Ovary (tissue), 9 donors: ENCODE data around the gene LRRC4C. TPM values are rescaled to one million over a fixed set of nuclear protein-coding genes. Genes with fewer than 3 reads are reported as not detected.

Experiments
- DNase-seq, 5 donors: peaks; one replicate each; pipeline ENCODE4 v3.0.0-alpha.2; 2019 to 2020
- H3K27ac ChIP-seq, 2 donors: fragments of 200-600 bp; one replicate each; pipeline versions ENCODE4 v1.5.1 to v1.8.0; 2019 to 2022
- H3K27me3 ChIP-seq: fragments of 200-600 bp; one replicate; pipeline ENCODE4 v1.8.0; 2022
- H3K36me3 ChIP-seq: fragments of 200-600 bp; sonication (generic); one replicate; pipeline ENCODE4 v1.5.1; 2019
- H3K4me1 ChIP-seq: one replicate; pipeline ENCODE4 v1.8.1; 2013; ENCODE audit warnings: mild to moderate bottlenecking, moderate library complexity; ENCODE audit not compliant: insufficient read depth
- H3K4me3 ChIP-seq: fragments of 200-600 bp; sonication (generic); one replicate; pipeline ENCODE4 v1.5.1; 2017
- H3K9me3 ChIP-seq, 2 donors: fragments of 200-600 bp in 1 of 2; sonication (generic) in 1 of 2; one replicate each; pipeline versions ENCODE4 v1.5.1 to v1.8.1; 2013 to 2019; ENCODE audit warnings: mild to moderate bottlenecking in 1 of 2, moderate library complexity in 1 of 2
- EP300 ChIP-seq: sonication (generic); formaldehyde crosslinking; IDR thresholded peaks from one replicate; pipeline ENCODE4 v1.6.1; 2017; ENCODE audit warnings: antibody characterized with exemption
- POLR2A ChIP-seq: fragments of 450-650 bp; IDR thresholded peaks from one replicate; pipeline ENCODE4 v1.6.1; 2017; ENCODE audit warnings: antibody characterized with exemption, mild to moderate bottlenecking, moderate library complexity
- WGBS, 3 donors: extraction: QIAGEN DNeasy Blood & Tissue Kit in 1 of 3; methylation state at CpG; one replicate each; pipeline versions ENCODE4 v1.1.5 to v1.1.7; 2013 to 2017; 5-methylcytosine and 5-hydroxymethylcytosine counted together
- intact Hi-C, 4 donors: fragments of 100-400 bp; cut with DNase I; formaldehyde crosslinking; loops; one replicate each; pipeline versions ENCODE4 v1.11.0 to v1.15.1; 2022 to 2023
- polyA plus RNA-seq, 2 donors: library from polyadenylated mRNA; stranded (reverse); fragments of 200-250 nt in 1 of 2; fragments of 350-450 nt in 1 of 2; fragmentation: Illumina TruSeq in 1 of 2; extraction: RNeasy Lipid Tissue Mini Kit (QIAGEN cat#74804) in 1 of 2; gene quantifications; one replicate each; pipeline ENCODE4 v1.2.3, GENCODE V29; 2013 to 2014
- total RNA-seq, 7 donors: library from RNA; depleted of rRNA in 2 of 7; stranded (reverse); fragments of >200 nt in 2 of 7; fragmentation: NEBNext Ultra II Directional in 3 of 7; extraction: Animal tissue kit (Norgen Biotek cat#: 25700) in 3 of 7; gene quantifications; one replicate each; pipeline versions ENCODE4 v1.1.0 to v1.2.4, GENCODE V29; 2016 to 2023
- TF ChIP-seq, protein P1 (sequence below), 3 donors: fragments of 450-650 bp in 2 of 3; fragments of 200-600 bp in 1 of 3; IDR thresholded peaks; one replicate each; pipeline versions ENCODE4 v1.5.1 to v1.8.0; 2016 to 2022; ENCODE audit warnings: antibody characterized with exemption in 3 of 3, mild to moderate bottlenecking in 1 of 3
- donor health status: DM: no; HTN: no; CAD: no; lungs with moderate emphysema.
- donor health status: DM: no; HTN: no; CAD: no.
- donor health status: Bipolar disorder and iron deficiency.
- donor health status: DM: yes; HTN: yes; CAD: no.
- donor health status: DM: no; HTN: no; CAD: no.
- donor health status: DM: yes; HTN: yes; CAD: no.

LRRC4C gene
- total and polyA plus RNA-seq, 9 donors: 0.15 to 12.5 (median 0.78) TPM

DNA sequence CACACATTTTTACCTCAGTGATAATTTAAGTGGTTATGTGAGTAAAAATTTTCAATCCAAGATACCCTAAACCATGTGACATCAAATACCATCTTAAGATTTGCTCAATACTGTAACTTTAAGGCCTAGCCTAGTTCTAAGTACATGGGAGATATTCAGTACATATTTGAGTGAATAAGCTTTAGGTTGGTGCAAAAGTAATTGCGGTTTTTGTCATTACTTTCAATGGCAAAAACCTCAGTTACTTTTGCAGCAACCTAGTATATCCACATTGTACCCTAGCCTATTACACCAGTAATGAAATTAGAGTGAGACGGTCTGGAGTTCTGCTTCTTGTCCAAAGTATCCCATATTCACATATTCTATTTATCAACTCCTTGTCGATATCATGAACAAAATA is 700.1 kb downstream of the LRRC4C start:
- no peaks in the 10 kb centered on the region for H3K4me1 ChIP-seq
- H3K27ac ChIP-seq: no peak overlapping the region
- WGBS, 3 donors: 85 to 90% (median 87%) methylated on average over 3 of the region's 3 CpGs
- H3K4me3 ChIP-seq: no peak overlapping the region
- DNase-seq: no peak
- intact Hi-C loops: no loop called here
- no peaks in the 10 kb centered on the region for H3K36me3 ChIP-seq
- H3K9me3 ChIP-seq: no peaks in the 10 kb centered on the region
- TF ChIP-seq POLR2A (no peak), EP300 (no peak)
- TF ChIP-seq, protein P1, sequence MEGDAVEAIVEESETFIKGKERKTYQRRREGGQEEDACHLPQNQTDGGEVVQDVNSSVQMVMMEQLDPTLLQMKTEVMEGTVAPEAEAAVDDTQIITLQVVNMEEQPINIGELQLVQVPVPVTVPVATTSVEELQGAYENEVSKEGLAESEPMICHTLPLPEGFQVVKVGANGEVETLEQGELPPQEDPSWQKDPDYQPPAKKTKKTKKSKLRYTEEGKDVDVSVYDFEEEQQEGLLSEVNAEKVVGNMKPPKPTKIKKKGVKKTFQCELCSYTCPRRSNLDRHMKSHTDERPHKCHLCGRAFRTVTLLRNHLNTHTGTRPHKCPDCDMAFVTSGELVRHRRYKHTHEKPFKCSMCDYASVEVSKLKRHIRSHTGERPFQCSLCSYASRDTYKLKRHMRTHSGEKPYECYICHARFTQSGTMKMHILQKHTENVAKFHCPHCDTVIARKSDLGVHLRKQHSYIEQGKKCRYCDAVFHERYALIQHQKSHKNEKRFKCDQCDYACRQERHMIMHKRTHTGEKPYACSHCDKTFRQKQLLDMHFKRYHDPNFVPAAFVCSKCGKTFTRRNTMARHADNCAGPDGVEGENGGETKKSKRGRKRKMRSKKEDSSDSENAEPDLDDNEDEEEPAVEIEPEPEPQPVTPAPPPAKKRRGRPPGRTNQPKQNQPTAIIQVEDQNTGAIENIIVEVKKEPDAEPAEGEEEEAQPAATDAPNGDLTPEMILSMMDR (IDR thresholded peaks at IDR 0.05): no peak
- no peaks in the 10 kb centered on the region for H3K27me3 ChIP-seq

DNA sequence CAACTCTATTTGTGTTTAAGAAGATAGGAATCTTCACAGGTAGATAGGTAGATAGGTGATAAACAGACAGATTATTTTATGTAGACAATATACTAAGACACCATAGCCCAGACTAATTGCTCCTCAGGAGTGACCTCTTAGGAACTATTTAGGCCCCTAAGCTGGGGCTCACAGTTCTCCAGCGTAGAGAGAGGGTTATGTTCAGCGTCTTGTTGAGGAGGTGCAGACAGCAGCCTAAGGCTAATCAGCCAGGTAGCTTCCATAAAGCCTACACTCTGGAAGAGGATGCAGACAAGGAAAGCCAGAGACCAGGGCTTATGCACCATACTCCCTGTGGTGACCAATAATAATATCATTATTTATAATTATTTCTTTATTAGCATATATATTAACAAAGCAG is 705.2 kb downstream of the LRRC4C start:
- 80 to 91% (median 85%) methylated on average over 2 of the region's 2 CpGs for WGBS, 3 donors
- Histone ChIP-seq H3K9me3 (no peaks in the 10 kb centered on the region), H3K27me3 (no peaks in the 10 kb centered on the region), H3K4me3 (no peak overlapping the region), H3K27ac (no peak overlapping the region), H3K4me1 (no peaks in the 10 kb centered on the region), H3K36me3 (no peaks in the 10 kb centered on the region)
- intact Hi-C loops: no loop called here
- TF ChIP-seq, protein P1 (IDR thresholded peaks at IDR 0.05): no peak
- no peak for TF ChIP-seq EP300
- TF ChIP-seq POLR2A: no peak
- no peak for DNase-seq

DNA sequence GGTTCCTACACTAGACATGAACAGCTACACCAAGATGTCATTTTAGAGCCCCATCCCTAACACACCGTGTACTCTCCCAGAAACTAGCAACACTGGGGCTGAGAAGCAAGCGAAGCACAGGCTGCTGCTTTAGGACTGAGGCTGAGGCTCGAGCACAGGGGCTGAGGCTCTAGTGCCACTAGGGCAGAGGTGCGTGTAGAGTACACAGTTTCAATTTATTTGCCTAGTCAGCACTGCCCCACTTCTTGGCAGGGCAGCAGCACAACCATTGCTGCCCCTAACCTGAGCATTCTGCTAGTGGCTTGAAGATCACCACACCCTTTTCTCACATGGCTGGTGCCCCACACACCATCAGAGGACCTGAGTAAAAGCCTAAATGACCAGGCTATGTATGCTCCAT is 713.2 kb downstream of the LRRC4C start:
- no peak for TF ChIP-seq POLR2A
- TF ChIP-seq, protein P1 (IDR thresholded peaks at IDR 0.05): no peak
- no peak for TF ChIP-seq EP300
- H3K36me3 ChIP-seq: no peaks in the 10 kb centered on the region
- no peaks in the 10 kb centered on the region for H3K9me3 ChIP-seq
- no peaks in the 10 kb centered on the region for H3K27me3 ChIP-seq
- intact Hi-C loops: no loop called here
- 56 to 87% (median 63%) methylated on average over 4 of the region's 4 CpGs for WGBS, 3 donors
- DNase-seq: no peak
- H3K4me3 ChIP-seq: no peak overlapping the region
- no peak overlapping the region for H3K27ac ChIP-seq
- no peaks in the 10 kb centered on the region for H3K4me1 ChIP-seq

DNA sequence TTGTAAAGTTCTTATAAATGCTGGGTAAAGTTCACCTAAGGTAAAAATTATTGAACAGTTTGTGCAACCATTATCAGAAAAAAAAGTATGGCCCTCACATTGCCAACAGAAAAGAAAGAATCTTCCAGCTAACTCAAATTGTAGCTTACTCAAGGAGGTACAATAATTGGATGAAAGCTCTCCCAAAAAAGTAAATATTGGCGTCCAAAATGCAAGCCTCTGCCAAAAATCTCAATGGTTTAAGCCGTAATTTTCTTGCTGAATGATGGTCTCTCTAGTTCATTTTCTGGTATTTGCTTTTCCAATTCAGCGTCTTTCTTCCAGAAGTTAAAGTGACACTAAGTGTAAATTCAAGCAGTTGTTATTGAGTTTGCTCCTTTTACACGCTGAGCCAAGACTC is 727.3 kb downstream of the LRRC4C start:
- WGBS, 3 donors: 3 to 9% (median 8%) methylated on average over 4 of the region's 4 CpGs
- intact Hi-C loops: no loop called here
- Histone ChIP-seq H3K4me1 (no peaks in the 10 kb centered on the region), H3K27ac (no peak overlapping the region), H3K36me3 (no peaks in the 10 kb centered on the region), H3K9me3 (no peaks in the 10 kb centered on the region), H3K27me3 (no peaks in the 10 kb centered on the region), H3K4me3 (no peak overlapping the region)
- no peak for DNase-seq
- TF ChIP-seq POLR2A (no peak), EP300 (no peak)
- TF ChIP-seq, protein P1 (IDR thresholded peaks at IDR 0.05): no peak
